ENCODE measurements around the gene HEG1. TPM values are rescaled to one million over a fixed set of nuclear protein-coding genes. Genes with fewer than 3 reads are reported as not detected.

HEG1 gene
- total and polyA plus RNA-seq, 2 donors, result 32.9 to 42.1 TPM

DNA sequence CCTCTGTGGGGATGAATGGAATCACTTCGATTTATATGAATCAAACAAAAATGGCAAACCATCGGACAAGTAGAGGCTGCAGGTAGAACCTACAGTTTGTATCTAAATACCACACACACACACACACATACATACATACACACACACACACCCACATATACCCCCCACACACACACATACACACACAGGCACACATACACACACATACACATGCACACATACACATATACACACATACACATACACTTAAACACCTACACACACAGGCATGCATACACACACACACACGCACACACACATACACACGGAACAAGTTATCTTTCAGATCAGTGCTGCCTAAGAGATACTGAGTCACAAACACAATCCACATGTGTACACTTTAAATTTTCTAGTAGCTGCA, 24.3 kb downstream of the HEG1 start:
- no peak overlapping the region for H3K4me3 ChIP-seq (ENCODE audit: low read depth, low read length)
- WGBS, result 97% methylated on average over 4 of the region's 4 CpGs
- no peaks in the 10 kb centered on the region for H3K4me1 ChIP-seq (ENCODE audit: insufficient read depth)
- DNase-seq (ENCODE audit: extremely low spot score), result no peak
- no peak overlapping the region for H3K27ac ChIP-seq (ENCODE audit: low read depth)
- peaks cover 3% of the 10 kb centered on the region for H3K36me3 ChIP-seq (ENCODE audit: insufficient read depth)

DNA sequence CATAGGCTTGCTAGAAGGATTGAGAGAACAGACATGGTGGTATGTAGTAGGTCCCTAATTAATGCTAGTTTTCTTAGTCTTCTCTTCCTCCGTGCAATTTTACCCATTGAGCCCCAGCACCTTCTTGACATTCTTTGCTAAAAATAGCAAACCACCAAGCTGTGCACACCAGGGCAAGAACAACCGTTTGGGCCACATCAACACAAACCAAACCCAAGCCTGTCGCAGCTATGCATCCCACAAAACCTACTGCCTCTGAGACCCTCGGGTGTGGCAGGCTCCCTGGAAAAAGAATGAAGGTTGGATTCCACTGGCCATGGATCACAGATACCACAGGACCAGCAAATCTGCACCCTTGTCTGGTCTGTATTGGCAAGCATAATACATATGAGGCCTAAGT, 27.1 kb downstream of the HEG1 start:
- Histone ChIP-seq H3K36me3 (ENCODE audit: insufficient read depth) (peaks cover 3% of the 10 kb centered on the region), H3K4me1 (ENCODE audit: insufficient read depth) (no peaks in the 10 kb centered on the region), H3K27ac (ENCODE audit: low read depth) (no peak overlapping the region), H3K4me3 (ENCODE audit: low read depth, low read length) (no peak overlapping the region)
- 88% methylated on average over 4 of the region's 4 CpGs for WGBS
- no peak for DNase-seq (ENCODE audit: extremely low spot score)

DNA sequence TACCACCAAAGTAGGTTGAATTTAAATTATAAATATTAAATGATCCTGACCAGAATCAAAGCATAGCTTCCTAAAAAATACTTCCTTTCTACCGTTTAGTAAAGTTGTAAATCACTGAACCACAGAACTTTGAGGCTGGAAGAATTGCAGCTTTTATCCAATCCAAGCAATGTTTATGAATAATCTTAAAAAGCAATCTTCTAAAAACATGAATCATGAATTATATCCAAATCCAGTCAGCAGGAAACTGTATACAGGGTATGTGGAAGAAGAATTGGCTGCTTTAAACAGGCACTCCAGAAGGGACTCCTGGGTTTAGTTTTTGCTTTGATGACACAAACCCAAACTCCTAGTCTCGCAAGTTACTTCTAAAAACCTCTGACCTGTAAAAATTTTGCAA, 30.2 kb downstream of the HEG1 start:
- H3K4me1 ChIP-seq (ENCODE audit: insufficient read depth), result no peaks in the 10 kb centered on the region
- H3K4me3 ChIP-seq (ENCODE audit: low read depth, low read length), result no peak overlapping the region
- DNase-seq (ENCODE audit: extremely low spot score), result no peak
- peaks cover 3% of the 10 kb centered on the region for H3K36me3 ChIP-seq (ENCODE audit: insufficient read depth)
- 39% methylated on average over 2 of the region's 2 CpGs for WGBS
- H3K27ac ChIP-seq (ENCODE audit: low read depth), result no peak overlapping the region

GRCh38 chr3:125024817-125025216, 31.0 kb downstream of the HEG1 start:
- DNase-seq (ENCODE audit: extremely low spot score), result no peak
- no peaks in the 10 kb centered on the region for H3K4me1 ChIP-seq (ENCODE audit: insufficient read depth)
- 62% methylated on average over 5 of the region's 5 CpGs for WGBS
- H3K4me3 ChIP-seq (ENCODE audit: low read depth, low read length), result no peak overlapping the region
- no peak overlapping the region for H3K27ac ChIP-seq (ENCODE audit: low read depth)
- H3K36me3 ChIP-seq (ENCODE audit: insufficient read depth), result peaks cover 3% of the 10 kb centered on the region

DNA sequence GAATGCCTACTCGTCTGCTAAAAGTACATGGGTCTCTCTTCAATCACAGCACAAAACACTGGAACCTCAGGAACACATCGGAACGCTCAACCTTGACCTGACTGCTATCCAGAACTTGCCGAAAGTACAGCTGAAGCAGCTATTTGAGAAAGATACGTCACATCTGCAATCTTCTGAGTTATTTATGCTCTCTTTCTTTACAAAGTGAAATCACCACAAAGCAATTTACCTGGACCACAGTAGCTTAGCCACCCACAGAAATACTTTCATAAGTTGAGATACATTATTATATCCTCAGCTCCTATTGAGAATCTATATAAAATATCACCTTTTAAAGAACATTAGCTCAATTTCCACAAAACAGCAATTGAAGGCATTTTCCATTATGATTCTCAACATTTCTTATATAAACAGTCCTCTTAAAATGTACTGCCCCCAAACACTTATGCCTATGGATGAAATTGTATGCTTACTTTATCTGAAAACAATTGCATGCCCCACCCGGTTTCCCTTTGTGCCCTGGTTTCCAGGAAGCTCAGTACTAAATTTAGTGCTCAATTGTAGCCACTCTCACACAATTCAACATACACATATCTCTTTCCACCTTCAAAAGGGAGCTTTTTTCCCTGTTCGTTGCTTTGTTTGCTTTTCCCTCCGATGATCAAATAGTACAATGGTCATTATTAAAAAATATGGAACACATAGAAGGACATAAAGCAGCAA, 31.8 kb downstream of the HEG1 start:
- Histone ChIP-seq H3K27ac (ENCODE audit: low read depth) (no peak overlapping the region), H3K36me3 (ENCODE audit: insufficient read depth) (peaks cover 3% of the 10 kb centered on the region)
- 85% methylated on average over 8 of the region's 8 CpGs for WGBS

GRCh38 chr3:125022206-125022605, 33.6 kb downstream of the HEG1 start:
- no peaks in the 10 kb centered on the region for H3K4me1 ChIP-seq (ENCODE audit: insufficient read depth)
- no peak overlapping the region for H3K27ac ChIP-seq (ENCODE audit: low read depth)
- H3K36me3 ChIP-seq (ENCODE audit: insufficient read depth), result peaks cover 5% of the 10 kb centered on the region
- no peak for DNase-seq (ENCODE audit: extremely low spot score)
- 68% methylated on average over 2 of the region's 2 CpGs for WGBS
- no peak overlapping the region for H3K4me3 ChIP-seq (ENCODE audit: low read depth, low read length)

More for the DNA sequence above, 31.8 kb downstream of the HEG1 start:
- no peak for DNase-seq (ENCODE audit: extremely low spot score)
- H3K4me1 ChIP-seq (ENCODE audit: insufficient read depth), result no peaks in the 10 kb centered on the region
- H3K4me3 ChIP-seq (ENCODE audit: low read depth, low read length), result no peak overlapping the region

DNA sequence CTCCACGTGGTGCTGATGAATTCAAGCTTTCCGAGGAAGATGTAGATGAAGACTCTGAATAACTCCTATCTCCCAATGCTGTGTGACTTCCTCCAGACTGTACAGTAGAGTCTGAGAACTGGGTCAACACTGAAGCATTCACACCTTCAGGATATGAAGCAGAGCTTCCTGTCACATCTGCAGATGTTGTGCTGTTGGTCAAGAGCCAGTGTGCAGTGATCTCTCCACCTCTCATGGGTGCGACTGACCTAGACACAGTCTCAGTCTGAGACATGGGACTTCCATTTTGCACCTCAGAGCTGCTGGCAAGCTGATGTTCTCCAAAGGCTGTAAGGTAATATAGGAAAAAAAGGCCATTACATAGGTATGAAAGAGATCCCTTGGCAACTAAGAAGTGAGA, 36.5 kb downstream of the HEG1 start:
- no peak overlapping the region for H3K27ac ChIP-seq (ENCODE audit: low read depth)
- 80% methylated on average over 3 of the region's 3 CpGs for WGBS
- H3K4me1 ChIP-seq (ENCODE audit: insufficient read depth), result no peaks in the 10 kb centered on the region
- peaks cover 6% of the 10 kb centered on the region for H3K36me3 ChIP-seq (ENCODE audit: insufficient read depth)
- no peak for DNase-seq (ENCODE audit: extremely low spot score)
- H3K4me3 ChIP-seq (ENCODE audit: low read depth, low read length), result no peak overlapping the region

DNA sequence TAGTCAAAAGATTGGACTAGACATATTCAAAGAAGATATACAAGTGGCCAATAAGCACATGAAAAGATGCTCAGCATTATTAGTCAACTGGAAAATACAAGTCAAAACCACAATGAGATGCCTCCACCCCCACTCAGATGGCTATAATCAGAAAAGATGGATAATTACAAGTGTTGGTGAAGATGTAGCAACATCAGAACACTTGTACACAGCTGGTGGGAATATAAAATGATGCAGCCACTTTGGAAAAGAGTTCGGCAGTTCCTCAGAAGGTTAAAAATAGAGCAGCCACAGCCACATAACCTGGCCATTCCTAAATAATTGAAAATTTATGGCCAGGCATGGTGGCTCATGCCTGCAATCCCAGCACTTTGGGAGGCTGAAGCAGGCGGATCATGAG, 38.4 kb downstream of the HEG1 start:
- Histone ChIP-seq H3K27ac (ENCODE audit: low read depth) (no peak overlapping the region), H3K4me3 (ENCODE audit: low read depth, low read length) (no peak overlapping the region), H3K36me3 (ENCODE audit: insufficient read depth) (peaks cover 6% of the 10 kb centered on the region), H3K4me1 (ENCODE audit: insufficient read depth) (no peaks in the 10 kb centered on the region)
- no peak for DNase-seq (ENCODE audit: extremely low spot score)
- 94% methylated on average over 2 of the region's 2 CpGs for WGBS

GRCh38 chr3:125014570-125015179, 41.1 kb downstream of the HEG1 start:
- 88% methylated on average over 19 of the region's 19 CpGs for WGBS
- Histone ChIP-seq H3K27ac (ENCODE audit: low read depth) (no peak overlapping the region), H3K36me3 (ENCODE audit: insufficient read depth) (peaks cover 6% of the 10 kb centered on the region)

DNA sequence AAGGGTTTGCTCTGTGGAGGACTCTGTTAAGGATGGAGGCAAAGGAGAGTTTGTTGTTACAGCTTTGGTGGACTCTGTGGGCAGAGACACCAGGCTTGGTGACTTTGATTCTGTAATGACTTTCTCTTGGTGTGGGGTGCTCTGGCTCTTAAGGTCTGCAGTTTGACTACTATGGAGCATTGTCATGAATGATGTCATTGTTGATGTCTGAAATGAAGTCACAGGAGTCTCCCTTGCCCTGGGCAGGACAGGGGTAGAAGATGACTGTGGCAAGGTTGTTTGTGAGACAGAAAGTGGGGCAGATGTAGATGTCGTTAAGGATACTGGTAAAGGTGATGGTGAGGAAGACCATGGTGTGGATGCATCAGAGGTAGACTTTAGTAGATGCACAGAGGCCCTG, 42.7 kb downstream of the HEG1 start:
- Histone ChIP-seq H3K4me1 (ENCODE audit: insufficient read depth) (no peaks in the 10 kb centered on the region), H3K27ac (ENCODE audit: low read depth) (no peak overlapping the region), H3K36me3 (ENCODE audit: insufficient read depth) (peaks cover 4% of the 10 kb centered on the region), H3K4me3 (ENCODE audit: low read depth, low read length) (no peak overlapping the region)
- DNase-seq (ENCODE audit: extremely low spot score), result no peak
- WGBS, result 95% methylated on average over 1 of the region's 1 CpG

More at GRCh38 chr3:125014570-125015179, 41.1 kb downstream of the HEG1 start:
- Histone ChIP-seq H3K4me1 (ENCODE audit: insufficient read depth) (no peaks in the 10 kb centered on the region), H3K4me3 (ENCODE audit: low read depth, low read length) (no peak overlapping the region)
- DNase-seq (ENCODE audit: extremely low spot score), result no peak

DNA sequence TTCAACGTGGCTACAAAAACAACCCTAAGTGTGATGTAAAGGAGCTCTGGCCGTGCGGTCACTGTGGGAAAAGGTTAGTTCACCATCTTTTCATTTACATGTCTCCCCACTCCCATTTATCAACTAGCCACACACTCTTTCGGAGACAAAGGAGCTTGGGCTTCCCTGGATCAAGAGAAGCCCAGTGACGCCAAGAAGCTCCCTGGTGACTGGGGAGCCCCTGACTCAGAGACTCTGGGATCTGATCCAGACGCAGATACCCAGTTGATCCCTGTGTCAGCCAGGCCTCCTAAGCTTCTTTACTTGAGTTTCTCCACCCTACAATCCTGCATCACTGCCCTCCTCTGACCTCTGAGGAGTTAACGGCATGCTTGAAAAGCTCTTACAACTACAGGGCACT, 43.9 kb downstream of the HEG1 start:
- 67% methylated on average over 7 of the region's 7 CpGs for WGBS
- no peak overlapping the region for H3K4me3 ChIP-seq (ENCODE audit: low read depth, low read length)
- no peak overlapping the region for H3K27ac ChIP-seq (ENCODE audit: low read depth)

GRCh38 chr3:125010393-125010792, 45.4 kb downstream of the HEG1 start:
- no peak for DNase-seq (ENCODE audit: extremely low spot score)
- H3K4me1 ChIP-seq (ENCODE audit: insufficient read depth), result no peaks in the 10 kb centered on the region
- WGBS, result 83% methylated on average over 7 of the region's 7 CpGs
- H3K27ac ChIP-seq (ENCODE audit: low read depth), result no peak overlapping the region
- H3K4me3 ChIP-seq (ENCODE audit: low read depth, low read length), result no peak overlapping the region
- peaks cover 4% of the 10 kb centered on the region for H3K36me3 ChIP-seq (ENCODE audit: insufficient read depth)

More for the DNA sequence above, 43.9 kb downstream of the HEG1 start:
- no peaks in the 10 kb centered on the region for H3K4me1 ChIP-seq (ENCODE audit: insufficient read depth)
- H3K36me3 ChIP-seq (ENCODE audit: insufficient read depth), result peaks cover 4% of the 10 kb centered on the region
- DNase-seq (ENCODE audit: extremely low spot score), result no peak

DNA sequence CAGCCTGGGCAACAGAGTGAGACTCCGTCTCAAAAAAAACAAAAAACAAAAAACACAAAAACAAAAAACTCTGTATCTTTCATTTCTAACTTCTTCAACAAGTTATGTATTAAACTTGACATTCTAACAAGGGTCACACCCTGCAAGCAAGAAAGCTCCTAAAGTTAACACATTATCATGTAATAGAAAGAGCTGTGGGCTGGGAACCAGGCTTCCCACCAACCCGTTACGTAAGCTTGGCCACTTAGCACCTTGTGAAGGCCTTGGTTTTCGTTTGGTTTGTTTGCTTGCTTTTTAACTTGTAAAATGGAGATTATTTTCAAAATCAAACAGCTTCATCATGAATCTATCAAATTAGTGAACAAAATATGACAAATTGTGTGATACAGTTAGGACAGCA, 47.0 kb downstream of the HEG1 start:
- no peak overlapping the region for H3K4me3 ChIP-seq (ENCODE audit: low read depth, low read length)
- H3K4me1 ChIP-seq (ENCODE audit: insufficient read depth), result no peaks in the 10 kb centered on the region
- H3K27ac ChIP-seq (ENCODE audit: low read depth), result no peak overlapping the region
- no peak for DNase-seq (ENCODE audit: extremely low spot score)
- H3K36me3 ChIP-seq (ENCODE audit: insufficient read depth), result no peaks in the 10 kb centered on the region
- WGBS, result 90% methylated on average over 4 of the region's 4 CpGs

- Histone ChIP-seq H3K4me3 (ENCODE audit: low read depth, low read length) (no peak overlapping the region), H3K27ac (ENCODE audit: low read depth) (no peak overlapping the region), H3K36me3 (ENCODE audit: insufficient read depth) (no peaks in the 10 kb centered on the region), H3K4me1 (ENCODE audit: insufficient read depth) (no peaks in the 10 kb centered on the region)
- 62% methylated on average over 5 of the region's 5 CpGs for WGBS
- DNase-seq (ENCODE audit: extremely low spot score), result peak; percentile 62
These were observed 49.5 kb downstream of the HEG1 start for GRCh38 chr3:125006291-125006731.
